H9 (cell line): ENCODE results near the gene TSC2. TPM values are rescaled to one million over a fixed set of nuclear protein-coding genes. Genes with fewer than 3 reads are reported as not detected.
"Not testable (repeated sequence)": the region's sequence is repeated elsewhere in the genome, so short reads cannot be mapped to it uniquely, and the experiment has no call there.

Source experiments
- DNase-seq: peaks from one replicate; pipeline ENCODE4 v3.0.0-alpha.2; 2017
- H2AFZ ChIP-seq: one replicate; pipeline ENCODE4 v1.6.1; 2013; ENCODE audit warnings: mild to moderate bottlenecking, low read length, control low read depth, moderate library complexity
- H2AK5ac ChIP-seq: 2 replicates; pipeline ENCODE4 v1.6.1; 2013; ENCODE audit warnings: low read length, control low read depth, mixed read lengths; ENCODE audit not compliant: insufficient read length
- H2BK120ac ChIP-seq: one replicate; pipeline ENCODE4 v1.6.1; 2013; ENCODE audit warnings: low read depth, mild to moderate bottlenecking, low read length, control low read depth, inconsistent platforms; ENCODE audit not compliant: poor library complexity, severe bottlenecking
- H2BK12ac ChIP-seq: 2 replicates; pipeline ENCODE4 v1.6.1; 2013; ENCODE audit warnings: low read length, control low read depth, mixed read lengths, low read depth; ENCODE audit not compliant: insufficient read length
- H2BK15ac ChIP-seq: 2 replicates; pipeline ENCODE4 v1.6.1; 2013; ENCODE audit warnings: low read depth, low read length, control low read depth
- H2BK20ac ChIP-seq: one replicate; pipeline ENCODE4 v1.6.1; 2013; ENCODE audit warnings: low read depth, mild to moderate bottlenecking, low read length, control low read depth, inconsistent platforms; ENCODE audit not compliant: poor library complexity, severe bottlenecking
- H2BK5ac ChIP-seq: 2 replicates; pipeline ENCODE4 v1.6.1; 2013; ENCODE audit warnings: low read length, control low read depth, mixed read lengths; ENCODE audit not compliant: insufficient read length
- H3K14ac ChIP-seq: 2 replicates; pipeline ENCODE4 v1.6.1; 2013; ENCODE audit warnings: low read length, control low read depth; ENCODE audit not compliant: insufficient read depth
- H3K18ac ChIP-seq: 2 replicates; pipeline ENCODE4 v1.6.1; 2013; ENCODE audit warnings: low read depth, mild to moderate bottlenecking, mixed read lengths, low read length, control low read depth; ENCODE audit not compliant: insufficient read length
- H3K23ac ChIP-seq: 2 replicates; pipeline ENCODE4 v1.6.1; 2013; ENCODE audit warnings: low read length, control low read depth, mixed read lengths, low read depth; ENCODE audit not compliant: insufficient read length
- H3K23me2 ChIP-seq: 2 replicates; pipeline ENCODE4 v1.6.1; 2013; ENCODE audit warnings: low read depth, mild to moderate bottlenecking, mixed read lengths, low read length, control low read depth; ENCODE audit not compliant: insufficient read length, poor library complexity, severe bottlenecking
- H3K27ac ChIP-seq: 2 replicates; pipeline ENCODE4 v1.5.1; 2013; ENCODE audit warnings: low read length, control low read depth, mixed read lengths, low read depth; ENCODE audit not compliant: insufficient read length
- H3K27me3 ChIP-seq: 2 replicates; pipeline ENCODE4 v1.6.1; 2013; ENCODE audit warnings: low read length, control low read depth, inconsistent platforms; ENCODE audit not compliant: insufficient read depth
- H3K4ac ChIP-seq: 2 replicates; pipeline ENCODE4 v1.6.1; 2013; ENCODE audit warnings: low read depth, mild to moderate bottlenecking, control low read depth, inconsistent platforms, low read length, moderate library complexity
- H3K4me1 ChIP-seq: 2 replicates; pipeline ENCODE4 v1.6.1; 2013; ENCODE audit warnings: low read length, control low read depth, inconsistent platforms; ENCODE audit not compliant: insufficient read depth
- H3K4me2 ChIP-seq: 2 replicates; pipeline ENCODE4 v1.6.1; 2013; ENCODE audit warnings: low read length, control low read depth, mixed read lengths; ENCODE audit not compliant: insufficient read length, insufficient read depth
- H3K56ac ChIP-seq: 2 replicates; pipeline ENCODE4 v1.6.1; 2013; ENCODE audit warnings: low read depth, mild to moderate bottlenecking, mixed read lengths, low read length, control low read depth; ENCODE audit not compliant: insufficient read length
- H3K79me1 ChIP-seq: 2 replicates; pipeline ENCODE4 v1.6.1; 2013; ENCODE audit warnings: low read depth, mild to moderate bottlenecking, moderate library complexity, low read length, control low read depth, inconsistent platforms; ENCODE audit not compliant: insufficient read depth, poor library complexity, severe bottlenecking
- H3K79me2 ChIP-seq: 2 replicates; pipeline ENCODE4 v1.6.1; 2013; ENCODE audit warnings: low read length, control low read depth, inconsistent platforms; ENCODE audit not compliant: insufficient read depth
- H3K9ac ChIP-seq: 2 replicates; pipeline ENCODE4 v1.6.1; 2013; ENCODE audit warnings: low read length, control low read depth, mixed read lengths; ENCODE audit not compliant: insufficient read length; ENCODE audit errors: extremely low read depth
- H3K9me3 ChIP-seq: one replicate; pipeline ENCODE4 v1.6.1; 2013; ENCODE audit warnings: low read depth, low read length, inconsistent platforms; ENCODE audit not compliant: control insufficient read depth
- H3T11ph ChIP-seq: one replicate; pipeline ENCODE4 v1.6.1; 2013; ENCODE audit warnings: mild to moderate bottlenecking, low read length, control low read depth, inconsistent platforms
- H4K20me1 ChIP-seq: one replicate; pipeline ENCODE4 v1.6.1; 2013; ENCODE audit not compliant: control insufficient read depth, insufficient read length, insufficient read depth
- H4K5ac ChIP-seq: 2 replicates; pipeline ENCODE4 v1.6.1; 2013; ENCODE audit warnings: low read depth, mild to moderate bottlenecking, mixed read lengths, low read length, control low read depth; ENCODE audit not compliant: insufficient read length
- H4K8ac ChIP-seq: replicated peaks from 2 replicates; pipeline ENCODE4 v1.6.1; 2013; ENCODE audit warnings: low read length, control low read depth, mixed read lengths, low read depth; ENCODE audit not compliant: insufficient read length
- H4K91ac ChIP-seq: 2 replicates; pipeline ENCODE4 v1.6.1; 2013; ENCODE audit warnings: low read depth, mild to moderate bottlenecking, moderate library complexity, mixed read lengths, low read length, control low read depth; ENCODE audit not compliant: insufficient read length
- H3K27ac Mint-ChIP-seq, 3 experiments: 2 replicates in 2 of 3; 3 replicates in 1 of 3; pipeline ENCODE4 v1.8.0; 2020 to 2021; ENCODE audit warnings: mixed read lengths in 3 of 3, mild to moderate bottlenecking in 1 of 3, moderate library complexity in 1 of 3
- H3K27me3 Mint-ChIP-seq: 2 replicates; pipeline ENCODE4 v1.8.0; 2021; ENCODE audit warnings: low read depth, mild to moderate bottlenecking, moderate library complexity, mixed read lengths
- H3K36me3 Mint-ChIP-seq, 3 experiments: 2 replicates in 2 of 3; 3 replicates in 1 of 3; pipeline ENCODE4 v1.8.0; 2020 to 2021; ENCODE audit warnings: low read depth in 3 of 3, mixed read lengths in 3 of 3; ENCODE audit not compliant: insufficient read depth in 1 of 3
- H3K4me1 Mint-ChIP-seq, 2 experiments: 2 replicates each; pipeline ENCODE4 v1.8.0; 2020; ENCODE audit warnings: mixed read lengths in 2 of 2
- H3K4me3 Mint-ChIP-seq, 2 experiments: 2 replicates in 1 of 2; 3 replicates in 1 of 2; pipeline ENCODE4 v1.8.0; 2020 to 2021; ENCODE audit warnings: mild to moderate bottlenecking in 2 of 2, mixed read lengths in 2 of 2, moderate library complexity in 1 of 2
- H3K9me3 Mint-ChIP-seq, 2 experiments: 2 replicates in 1 of 2; 3 replicates in 1 of 2; pipeline ENCODE4 v1.8.0; 2020; ENCODE audit warnings: mild to moderate bottlenecking in 2 of 2, mixed read lengths in 2 of 2, moderate library complexity in 1 of 2
- WGBS: extraction: QIAGEN DNeasy Blood & Tissue Kit; methylation state at CpG from one replicate; pipeline ENCODE4 v1.1.7; 2013; ENCODE audit warnings: missing lambda C conversion rate, low lambda C conversion rate, mixed read lengths; ENCODE audit not compliant: insufficient read length; ENCODE audit errors: extremely low coverage; 5-methylcytosine and 5-hydroxymethylcytosine counted together
- total RNA-seq: library from RNA; stranded (reverse); gene quantifications from 2 replicates; pipeline ENCODE4 v1.2.1, GENCODE V29; 2021

The TSC2 gene
- total RNA-seq, 1 experiment from 2014 or later: 122 TPM

- not testable (repeated sequence) for H3K14ac ChIP-seq, H2BK12ac ChIP-seq, H3K79me1 ChIP-seq, H3K27ac ChIP-seq, H4K91ac ChIP-seq, H3K4ac ChIP-seq, H3K23ac ChIP-seq, H2AFZ ChIP-seq, H3K23me2 ChIP-seq, H3K4me2 ChIP-seq, H3K27me3 ChIP-seq, H3T11ph ChIP-seq, H3K27me3 Mint-ChIP-seq, H3K4me3 Mint-ChIP-seq, H3K4me1 Mint-ChIP-seq, H3K4me1 ChIP-seq, H4K5ac ChIP-seq, H3K56ac ChIP-seq, H2BK5ac ChIP-seq, H3K9me3 Mint-ChIP-seq, DNase-seq, H3K79me2 ChIP-seq, H2AK5ac ChIP-seq, H2BK15ac ChIP-seq, H3K18ac ChIP-seq, H3K27ac Mint-ChIP-seq, H3K9ac ChIP-seq, H2BK120ac ChIP-seq, H4K20me1 ChIP-seq, H4K8ac ChIP-seq, H2BK20ac ChIP-seq, H3K9me3 ChIP-seq
- peaks cover 2 to 28% (median 13%) of the 10 kb centered on the region in 3 experiments; a peak in 6 of 7 replicates for H3K36me3 Mint-ChIP-seq
- no CpG with 5 or more reads among the region's 25 CpGs for WGBS
Observed at GRCh38 chr16:2109271-2109580, 61.4 kb downstream of the TSC2 start.

- not testable (repeated sequence) for H2BK20ac ChIP-seq, H3K27ac ChIP-seq, H3K27me3 Mint-ChIP-seq, H3K14ac ChIP-seq, H3K79me1 ChIP-seq, H3K4ac ChIP-seq, H3K9me3 Mint-ChIP-seq, H2BK5ac ChIP-seq, DNase-seq, H2BK12ac ChIP-seq, H3K4me2 ChIP-seq, H3T11ph ChIP-seq, H4K8ac ChIP-seq, H3K79me2 ChIP-seq, H3K4me1 Mint-ChIP-seq, H3K23me2 ChIP-seq, H4K91ac ChIP-seq, H3K18ac ChIP-seq, H3K23ac ChIP-seq, H2BK15ac ChIP-seq, H4K5ac ChIP-seq, H4K20me1 ChIP-seq, H3K4me3 Mint-ChIP-seq, H2AFZ ChIP-seq, H3K4me1 ChIP-seq, H3K27ac Mint-ChIP-seq, H3K9me3 ChIP-seq, H3K9ac ChIP-seq, H2AK5ac ChIP-seq, H2BK120ac ChIP-seq, H3K56ac ChIP-seq, H3K27me3 ChIP-seq
- peaks cover 2 to 28% (median 13%) of the 10 kb centered on the region in 3 experiments; a peak in 6 of 7 replicates for H3K36me3 Mint-ChIP-seq
- no CpG with 5 or more reads among the region's 23 CpGs for WGBS
Observed at GRCh38 chr16:2109872-2110271, 62.1 kb downstream of the TSC2 start.
